ENCODE measurements around the gene BNC2. TPM values are rescaled to one million over a fixed set of nuclear protein-coding genes. Genes with fewer than 3 reads are reported as not detected.

BNC2 gene
- total RNA-seq, 6 experiments from 2014 or later, result 19.0 to 28.7 (median 25.4) TPM

DNA sequence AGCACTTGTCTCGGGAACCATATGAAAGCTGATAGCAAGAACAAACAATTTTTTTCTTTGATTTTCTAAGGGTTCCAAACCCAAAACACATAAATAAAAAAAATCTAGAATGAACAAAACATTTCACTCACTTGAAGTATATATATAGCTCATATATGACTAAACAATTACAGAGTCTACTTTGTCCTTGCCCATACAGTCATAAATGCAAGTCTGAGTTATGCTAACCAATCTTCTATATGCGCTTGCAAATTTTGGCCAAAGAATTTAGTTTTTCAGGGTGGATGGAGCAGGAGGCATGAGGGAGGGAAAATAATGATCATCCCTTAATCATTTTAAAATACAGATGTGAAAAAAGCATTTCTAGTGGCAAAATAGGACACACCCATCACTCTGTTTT is 370.1 kb downstream of the BNC2 start:
- H3K27ac Mint-ChIP-seq, result peak overlapping the region; percentile 34
- H3K4me3 Mint-ChIP-seq, result no peak overlapping the region
- H3K27me3 Mint-ChIP-seq (ENCODE audit: insufficient read depth), result peaks cover 2% of the 10 kb centered on the region; the same call in 1 of the 2 replicates
- H3K4me1 Mint-ChIP-seq (ENCODE audit: low read depth), result peaks cover 60% of the 10 kb centered on the region
- peaks cover 14% of the 10 kb centered on the region; the same call in 1 of the 2 replicates for H3K36me3 Mint-ChIP-seq (ENCODE audit: low read depth)
- no peak for DNase-seq
- no peaks in the 10 kb centered on the region for H3K9me3 Mint-ChIP-seq
- TF ChIP-seq, protein P1, sequence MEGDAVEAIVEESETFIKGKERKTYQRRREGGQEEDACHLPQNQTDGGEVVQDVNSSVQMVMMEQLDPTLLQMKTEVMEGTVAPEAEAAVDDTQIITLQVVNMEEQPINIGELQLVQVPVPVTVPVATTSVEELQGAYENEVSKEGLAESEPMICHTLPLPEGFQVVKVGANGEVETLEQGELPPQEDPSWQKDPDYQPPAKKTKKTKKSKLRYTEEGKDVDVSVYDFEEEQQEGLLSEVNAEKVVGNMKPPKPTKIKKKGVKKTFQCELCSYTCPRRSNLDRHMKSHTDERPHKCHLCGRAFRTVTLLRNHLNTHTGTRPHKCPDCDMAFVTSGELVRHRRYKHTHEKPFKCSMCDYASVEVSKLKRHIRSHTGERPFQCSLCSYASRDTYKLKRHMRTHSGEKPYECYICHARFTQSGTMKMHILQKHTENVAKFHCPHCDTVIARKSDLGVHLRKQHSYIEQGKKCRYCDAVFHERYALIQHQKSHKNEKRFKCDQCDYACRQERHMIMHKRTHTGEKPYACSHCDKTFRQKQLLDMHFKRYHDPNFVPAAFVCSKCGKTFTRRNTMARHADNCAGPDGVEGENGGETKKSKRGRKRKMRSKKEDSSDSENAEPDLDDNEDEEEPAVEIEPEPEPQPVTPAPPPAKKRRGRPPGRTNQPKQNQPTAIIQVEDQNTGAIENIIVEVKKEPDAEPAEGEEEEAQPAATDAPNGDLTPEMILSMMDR (IDR thresholded peaks at IDR 0.05), result no peak

DNA sequence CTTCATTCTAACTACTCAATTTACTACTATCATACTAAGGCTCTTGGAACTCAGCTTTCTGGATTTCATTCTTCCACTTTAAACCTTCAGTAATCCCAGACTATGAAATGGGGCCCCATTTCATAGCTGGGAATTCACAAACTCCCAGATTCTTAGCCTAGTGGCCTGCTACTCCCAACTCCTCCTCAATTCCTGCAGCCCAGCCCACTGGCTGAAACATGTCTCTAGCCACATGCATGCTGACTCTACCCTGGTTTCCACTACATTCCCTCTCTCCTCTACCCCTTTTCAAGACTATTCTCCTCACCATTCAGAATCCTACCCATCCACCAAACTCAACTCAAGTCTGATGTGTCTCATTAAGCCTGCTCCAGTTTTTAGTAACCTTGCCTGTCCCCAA is 370.6 kb downstream of the BNC2 start:
- H3K4me1 Mint-ChIP-seq (ENCODE audit: low read depth), result peaks cover 55% of the 10 kb centered on the region
- no peak for DNase-seq
- no peak overlapping the region for H3K4me3 Mint-ChIP-seq
- peak overlapping the region; percentile 31 for H3K27ac Mint-ChIP-seq
- TF ChIP-seq, protein P1 (IDR thresholded peaks at IDR 0.05), result no peak
- H3K27me3 Mint-ChIP-seq (ENCODE audit: insufficient read depth), result peaks cover 2% of the 10 kb centered on the region; the same call in 1 of the 2 replicates
- peaks cover 14% of the 10 kb centered on the region; the same call in 1 of the 2 replicates for H3K36me3 Mint-ChIP-seq (ENCODE audit: low read depth)
- no peaks in the 10 kb centered on the region for H3K9me3 Mint-ChIP-seq

DNA sequence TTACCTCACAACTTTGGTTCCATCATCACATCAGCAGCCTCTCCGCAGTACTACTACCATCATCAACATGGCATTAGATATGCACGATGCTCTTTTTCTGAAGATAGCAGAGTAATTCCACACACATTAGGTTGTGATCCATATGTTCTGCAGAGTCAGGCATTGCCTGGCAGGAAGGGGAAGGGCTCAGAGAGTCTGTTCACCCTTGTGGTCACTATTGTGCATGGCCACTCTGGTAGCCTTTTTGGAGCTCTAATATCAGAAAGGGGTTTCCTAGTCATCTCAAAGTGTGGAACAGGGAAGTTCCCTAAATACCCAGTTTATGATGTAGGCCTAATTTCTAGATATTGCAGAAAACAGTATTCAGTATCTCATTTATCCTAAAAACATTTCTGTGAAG is 373.6 kb downstream of the BNC2 start:
- Mint-ChIP-seq H3K27ac (no peak overlapping the region), H3K27me3 (ENCODE audit: insufficient read depth) (peaks cover 4% of the 10 kb centered on the region), H3K4me1 (ENCODE audit: low read depth) (peaks cover 25% of the 10 kb centered on the region), H3K9me3 (no peaks in the 10 kb centered on the region), H3K4me3 (no peak overlapping the region), H3K36me3 (ENCODE audit: low read depth) (peaks cover 13% of the 10 kb centered on the region)
- DNase-seq, result no peak
- TF ChIP-seq, protein P1 (IDR thresholded peaks at IDR 0.05), result peak; percentile 25; the same call in 1 of the 2 replicates

DNA sequence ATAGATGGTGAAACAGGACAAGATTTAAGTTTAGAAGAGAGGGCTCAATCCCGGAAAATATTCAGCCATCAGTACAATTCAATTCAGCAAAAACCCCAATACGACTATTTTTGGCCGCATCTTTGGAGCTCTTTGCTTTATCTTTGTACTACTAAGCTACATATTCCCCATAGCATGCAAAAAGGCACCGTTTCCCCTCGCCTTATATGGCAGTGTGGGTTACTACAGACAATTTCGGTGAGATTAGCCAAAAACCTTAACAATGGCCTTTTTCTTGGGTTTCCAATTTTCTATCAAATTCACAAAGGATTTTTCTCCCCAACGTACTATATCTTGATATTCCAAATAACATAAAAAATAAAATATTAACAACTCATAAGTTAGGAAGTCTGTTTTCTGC is 382.6 kb downstream of the BNC2 start:
- DNase-seq, result no peak
- TF ChIP-seq, protein P1 (IDR thresholded peaks at IDR 0.05), result no peak
- H3K4me3 Mint-ChIP-seq, result no peak overlapping the region
- peaks cover 27% of the 10 kb centered on the region for H3K4me1 Mint-ChIP-seq (ENCODE audit: low read depth)
- no peaks in the 10 kb centered on the region for H3K9me3 Mint-ChIP-seq
- H3K27ac Mint-ChIP-seq, result no peak overlapping the region
- peaks cover 15% of the 10 kb centered on the region for H3K36me3 Mint-ChIP-seq (ENCODE audit: low read depth)
- H3K27me3 Mint-ChIP-seq (ENCODE audit: insufficient read depth), result no peaks in the 10 kb centered on the region

DNA sequence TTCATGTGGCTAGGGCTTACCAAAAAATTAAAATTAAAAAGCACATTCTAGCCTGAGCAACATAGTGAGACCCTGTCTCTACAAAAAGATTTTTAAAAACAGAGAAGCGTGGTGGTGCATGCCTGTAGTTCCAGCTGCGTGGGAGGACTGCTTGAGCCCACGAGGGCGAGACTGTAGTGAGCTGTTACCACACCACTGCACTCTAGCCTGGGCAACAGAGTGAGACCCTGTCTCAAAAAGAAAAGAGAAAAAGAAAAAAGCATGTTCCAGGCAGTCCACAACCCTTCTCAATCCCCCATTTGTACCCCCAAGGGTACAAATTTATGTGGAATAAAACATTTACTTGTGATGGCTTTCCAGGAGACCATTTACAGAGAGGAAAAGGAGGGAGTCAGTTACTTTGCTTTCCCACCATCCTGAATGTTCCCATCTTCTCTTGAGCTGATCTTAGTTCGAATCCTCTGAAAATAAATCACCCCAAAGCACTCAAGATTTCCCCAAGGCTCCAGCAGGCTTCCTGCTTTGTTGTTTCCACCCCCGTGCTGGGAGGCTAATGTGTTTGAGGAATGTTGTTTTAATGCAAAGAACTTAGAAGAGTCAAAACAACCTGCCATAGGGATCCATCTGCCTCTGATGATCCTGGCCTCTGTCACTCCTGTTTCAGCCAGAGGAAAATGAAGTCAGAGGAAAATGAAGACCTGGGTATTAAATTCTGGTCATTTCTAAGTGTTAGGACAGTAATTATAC is 384.7 kb downstream of the BNC2 start:
- Mint-ChIP-seq H3K4me3 (no peak overlapping the region), H3K9me3 (no peaks in the 10 kb centered on the region), H3K27ac (no peak overlapping the region)

More for the DNA sequence above, 384.7 kb downstream of the BNC2 start:
- TF ChIP-seq, protein P1 (IDR thresholded peaks at IDR 0.05), result no peak
- peaks cover 2% of the 10 kb centered on the region; the same call in 1 of the 2 replicates for H3K27me3 Mint-ChIP-seq (ENCODE audit: insufficient read depth)
- no peak for DNase-seq
- H3K36me3 Mint-ChIP-seq (ENCODE audit: low read depth), result peaks cover 13% of the 10 kb centered on the region
- H3K4me1 Mint-ChIP-seq (ENCODE audit: low read depth), result peaks cover 33% of the 10 kb centered on the region
